ENCODE data around the gene TMEM131.

The TMEM131 gene

GRCh38 chr2:97992836-97993825, 2.6 kb downstream of the TMEM131 start:
- no peak for DNase-seq (ENCODE audit: low read depth in 1 of 2, low spot score in 1 of 2)

- no peak for DNase-seq (ENCODE audit: low read depth in 1 of 2, low spot score in 1 of 2)
These were observed 4.5 kb downstream of the TMEM131 start for GRCh38 chr2:97991081-97991856.

DNA sequence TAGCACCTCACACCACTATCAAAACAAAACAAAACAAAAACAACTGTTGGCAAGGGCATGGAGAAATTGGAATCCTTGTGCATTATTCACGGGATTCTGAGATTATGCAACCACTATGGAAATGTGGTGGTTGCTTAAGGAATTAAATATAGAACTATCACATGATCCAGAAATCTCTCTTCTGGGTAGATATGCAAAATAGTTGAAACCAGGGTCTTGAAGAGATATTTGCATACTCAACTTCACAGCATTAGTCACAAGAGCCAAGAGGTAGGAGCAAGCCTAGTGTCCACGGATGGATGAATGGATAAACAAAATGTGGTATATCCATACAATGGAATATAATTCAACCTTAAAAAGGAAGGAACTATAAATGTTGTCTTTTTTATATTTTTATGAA, 7.0 kb downstream of the TMEM131 start:
- DNase-seq (ENCODE audit: low read depth in 1 of 2, low spot score in 1 of 2) = no peak

GRCh38 chr2:97985998-97986397, 9.8 kb downstream of the TMEM131 start:
- DNase-seq (ENCODE audit: low read depth in 1 of 2, low spot score in 1 of 2) = no peak

GRCh38 chr2:97983698-97984097, 12.1 kb downstream of the TMEM131 start:
- no peak for DNase-seq (ENCODE audit: low read depth in 1 of 2, low spot score in 1 of 2)

- DNase-seq (ENCODE audit: low read depth in 1 of 2, low spot score in 1 of 2) = no peak
These were observed 12.6 kb downstream of the TMEM131 start for GRCh38 chr2:97983134-97983533.

DNA sequence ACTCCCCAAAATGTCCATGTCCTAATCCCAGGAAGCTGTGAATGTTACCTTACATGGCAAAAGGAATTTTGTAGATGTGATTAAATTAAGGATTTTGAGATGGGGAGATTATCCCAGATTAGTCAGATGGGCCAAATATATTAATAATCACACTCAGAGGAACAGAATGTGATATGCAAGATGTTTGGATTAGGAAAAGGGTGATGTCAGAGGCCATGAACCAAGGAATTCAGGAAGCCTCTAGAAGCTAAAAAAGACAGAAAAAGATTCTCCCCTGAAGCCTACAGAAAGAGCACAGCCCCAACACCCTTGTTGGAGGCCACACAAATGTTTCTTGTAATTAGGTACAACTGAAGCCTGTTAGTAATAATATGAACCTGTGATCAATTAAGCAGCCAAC, 13.1 kb downstream of the TMEM131 start:
- DNase-seq (ENCODE audit: low read depth in 1 of 2, low spot score in 1 of 2) = no peak

DNA sequence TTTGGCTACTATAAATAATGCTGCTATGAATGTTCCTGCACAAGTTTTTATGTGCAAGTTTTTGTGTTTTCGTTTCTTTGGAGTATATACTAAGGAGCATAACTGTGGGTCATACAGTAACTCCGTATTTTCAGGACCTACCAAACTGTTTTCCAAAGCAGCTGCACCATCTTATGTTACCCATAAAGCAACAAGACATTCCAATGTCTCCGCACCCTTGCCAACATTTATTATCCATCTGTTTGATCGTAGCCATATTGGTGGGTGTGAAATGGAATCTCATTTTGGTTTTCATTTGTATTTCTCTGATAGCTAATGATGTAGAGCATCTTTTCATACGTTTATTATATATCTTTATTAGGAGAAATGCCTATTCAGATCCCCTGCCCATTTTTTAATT, 13.8 kb downstream of the TMEM131 start:
- no peak for DNase-seq (ENCODE audit: low read depth in 1 of 2, low spot score in 1 of 2)

GRCh38 chr2:97979904-97980303, 15.8 kb downstream of the TMEM131 start:
- no peak for DNase-seq (ENCODE audit: low read depth in 1 of 2, low spot score in 1 of 2)

- DNase-seq (ENCODE audit: low read depth in 1 of 2, low spot score in 1 of 2) = no peak
These were observed 21.3 kb downstream of the TMEM131 start for GRCh38 chr2:97974471-97974870.

DNA sequence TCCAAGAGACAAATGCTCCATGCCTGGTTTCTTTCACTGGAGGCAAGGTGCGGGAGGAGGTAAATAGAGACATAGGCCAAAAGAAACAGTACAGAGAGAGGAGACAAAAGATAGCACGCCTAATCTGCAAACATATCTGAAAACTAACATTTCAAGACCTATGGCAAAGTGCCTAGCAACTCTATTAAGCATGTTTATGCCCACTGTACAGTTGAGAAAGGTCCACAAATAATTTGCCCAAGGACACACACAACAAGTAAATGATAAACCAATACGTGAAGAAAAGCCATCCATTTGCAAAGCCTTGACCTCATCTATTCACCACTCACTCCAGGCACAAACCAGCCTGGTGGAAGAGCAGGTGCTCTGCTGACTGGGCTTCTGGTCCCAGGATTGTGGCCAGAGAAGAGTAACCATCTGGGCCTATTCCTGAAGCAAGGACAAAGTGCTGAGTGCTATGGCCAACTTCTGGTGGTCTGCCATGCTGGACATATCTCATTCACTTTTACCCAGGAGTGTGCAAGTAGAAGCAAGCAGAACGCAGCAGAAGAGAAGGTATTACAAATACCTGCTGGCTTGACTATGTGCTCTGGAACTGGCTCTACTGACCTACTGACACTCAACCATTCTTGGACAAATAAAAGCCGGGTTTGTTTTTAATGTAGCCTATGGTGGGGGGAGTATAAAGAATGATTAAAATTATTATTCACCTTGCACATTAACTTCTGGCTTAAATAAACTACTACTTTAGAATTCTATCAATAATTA, 25.3 kb downstream of the TMEM131 start:
- DNase-seq (ENCODE audit: low read depth in 1 of 2, low spot score in 1 of 2) = no peak

DNA sequence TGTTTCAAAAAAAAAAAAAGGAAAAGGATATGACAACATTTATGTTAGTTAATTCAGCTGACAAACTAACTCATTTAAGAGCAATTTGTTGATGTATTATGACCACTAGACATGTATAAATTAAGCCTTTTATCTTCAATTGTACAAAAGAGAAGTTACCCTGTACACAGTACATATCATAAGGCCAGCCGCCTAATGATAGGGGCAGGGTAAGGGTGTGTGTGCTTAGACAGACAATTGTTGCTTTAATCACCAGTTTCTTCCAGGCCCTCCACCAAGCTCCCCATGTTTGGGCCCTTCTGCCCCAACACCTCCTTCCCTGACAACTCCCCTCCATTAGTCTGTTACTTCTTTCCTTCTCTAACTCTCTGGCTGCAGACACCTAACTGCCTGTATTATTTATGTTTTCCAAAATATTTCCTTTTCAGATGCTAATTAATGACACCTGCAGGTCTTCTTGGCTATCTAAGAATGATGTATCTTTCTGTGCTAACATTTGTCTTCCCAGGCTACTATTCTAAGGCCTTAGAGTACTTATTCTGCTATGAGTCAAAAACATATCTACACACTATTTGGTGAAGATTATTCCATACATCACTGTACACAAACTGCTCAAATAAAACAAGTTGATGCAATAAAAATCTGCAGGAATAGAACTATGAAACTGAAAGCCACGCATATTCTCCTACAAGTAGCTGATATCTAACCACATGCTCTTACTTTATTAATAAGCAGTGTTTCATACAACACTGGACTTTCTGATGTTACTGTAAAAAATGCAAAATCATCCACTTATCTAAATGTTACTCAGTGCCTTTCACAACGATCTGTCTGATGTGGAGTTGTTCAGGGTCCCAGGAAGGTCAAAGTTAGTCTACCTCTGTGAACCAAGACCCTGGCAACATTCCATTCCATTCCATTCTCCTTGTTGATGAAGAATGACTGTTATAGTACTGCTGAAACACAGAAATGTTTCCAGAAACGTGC, 26.4 kb downstream of the TMEM131 start:
- DNase-seq (ENCODE audit: low read depth in 1 of 2, low spot score in 1 of 2) = no peak

- no peak for DNase-seq (ENCODE audit: low read depth in 1 of 2, low spot score in 1 of 2)
These were observed 27.7 kb downstream of the TMEM131 start for GRCh38 chr2:97967931-97968627.

- no peak for DNase-seq (ENCODE audit: low read depth in 1 of 2, low spot score in 1 of 2)
These were observed 28.5 kb downstream of the TMEM131 start for GRCh38 chr2:97967216-97967592.

GRCh38 chr2:97966545-97967215, 29.1 kb downstream of the TMEM131 start:
- no peak for DNase-seq (ENCODE audit: low read depth in 1 of 2, low spot score in 1 of 2)

- DNase-seq (ENCODE audit: low read depth in 1 of 2, low spot score in 1 of 2) = no peak
These were observed 30.6 kb downstream of the TMEM131 start for GRCh38 chr2:97965116-97965515.

DNA sequence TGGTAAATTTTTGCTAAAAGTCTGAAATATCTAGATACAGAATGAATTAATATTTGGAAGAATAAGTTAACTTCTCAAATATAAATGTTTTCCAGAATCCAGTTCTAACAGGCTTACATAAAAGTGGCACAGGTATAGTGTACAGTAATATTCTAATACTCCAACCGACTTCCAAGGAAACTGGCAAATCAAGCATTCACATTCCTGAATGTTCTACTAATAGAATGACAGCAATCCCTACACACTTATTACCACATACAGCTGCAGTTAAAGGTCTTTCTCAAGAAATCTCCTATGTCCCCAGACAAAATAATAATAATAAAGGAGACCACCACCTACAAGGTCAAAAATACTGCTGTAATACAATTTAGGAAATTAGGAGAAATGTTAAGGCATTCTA, 31.9 kb downstream of the TMEM131 start:
- DNase-seq (ENCODE audit: low read depth in 1 of 2, low spot score in 1 of 2) = no peak

DNA sequence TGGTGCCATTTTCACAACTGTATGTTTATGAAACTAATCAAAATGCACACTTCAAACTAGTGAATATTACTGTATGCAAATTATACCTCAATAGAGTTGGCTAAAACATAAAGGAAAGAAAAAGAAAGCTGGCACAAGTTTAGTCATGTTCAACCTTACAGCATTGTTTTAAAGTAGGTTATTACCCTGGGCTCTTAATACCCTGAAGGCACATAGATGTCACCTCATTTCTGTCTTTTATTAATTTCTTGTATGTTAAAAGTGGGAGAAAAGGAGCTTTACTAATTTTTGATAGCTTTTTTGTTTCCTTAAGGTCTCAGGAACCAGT, 32.7 kb downstream of the TMEM131 start:
- no peak for DNase-seq (ENCODE audit: low read depth in 1 of 2, low spot score in 1 of 2)

- no peak for DNase-seq (ENCODE audit: low read depth in 1 of 2, low spot score in 1 of 2)
These were observed 34.2 kb downstream of the TMEM131 start for GRCh38 chr2:97961534-97961933.

Measured in activated T-helper 1 cell treated with anti-CD3 and anti-CD28 coated beads, Interleukin-2, amount 50 U/mL, for 16 hours (primary cell).